ENCODE results near the gene PRRC2B.
"Not testable (repeated sequence)": the region's sequence is repeated elsewhere in the genome, so short reads cannot be mapped to it uniquely, and the experiment has no call there.

Gene PRRC2B

DNA sequence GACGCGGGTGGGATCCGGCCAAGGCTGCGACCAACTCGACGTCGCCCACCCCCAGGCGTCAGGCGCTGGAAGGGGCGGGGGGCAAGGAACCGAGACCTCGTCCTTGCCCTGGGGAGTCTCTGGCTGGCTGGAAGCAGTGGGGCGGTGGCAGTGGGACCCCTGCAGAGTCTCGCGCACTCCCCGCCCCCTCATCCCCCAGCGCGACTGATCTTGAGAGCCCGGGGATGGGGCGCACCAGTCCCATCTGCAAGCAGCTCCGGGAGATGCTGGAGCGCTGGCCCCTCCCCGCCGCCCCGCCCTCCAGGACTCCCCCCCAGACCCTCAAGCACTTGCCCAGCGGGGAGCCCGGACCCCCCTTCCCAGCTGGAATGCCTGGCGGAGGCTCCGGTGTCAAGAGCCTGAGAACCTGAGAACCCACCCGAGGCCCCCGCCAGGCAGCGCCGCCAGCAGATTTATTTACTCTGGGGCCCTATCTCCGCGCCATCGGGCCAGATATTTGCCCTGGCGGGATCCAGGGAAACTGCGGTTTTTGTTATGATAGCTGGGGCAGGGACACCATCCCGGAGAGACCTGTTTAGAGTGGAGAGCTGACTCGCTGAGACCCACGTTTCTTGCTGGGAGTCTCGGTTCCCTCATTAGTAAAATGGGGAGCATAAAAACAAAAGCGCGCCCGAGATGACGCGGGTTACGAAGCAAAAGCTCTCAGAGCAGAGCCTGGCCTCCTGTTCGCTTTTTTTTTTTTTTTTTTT, 152.6 kb downstream of the PRRC2B start:
- DNase-seq: peak; percentile 32

DNA sequence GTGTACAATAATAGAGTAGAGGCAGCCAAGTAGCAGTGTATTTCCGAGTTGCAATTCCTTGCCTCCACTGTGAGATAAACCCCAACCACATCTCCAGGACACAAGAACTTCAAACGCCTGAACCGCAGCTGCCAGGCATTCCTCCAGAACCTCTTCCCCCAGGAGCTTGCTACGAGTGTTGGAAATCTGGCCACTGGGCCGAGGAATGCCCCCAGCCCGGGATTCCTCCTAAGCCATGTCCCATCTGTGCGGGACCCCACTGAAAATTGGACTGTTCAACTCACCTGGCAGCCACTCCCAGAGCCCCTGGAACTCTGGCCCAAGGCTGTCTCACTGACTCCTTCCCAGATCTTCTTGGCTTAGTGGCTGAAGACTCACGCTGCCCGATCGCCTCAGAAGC, 155.3 kb downstream of the PRRC2B start:
- not testable (repeated sequence) for DNase-seq

All from NCI-H146 (cell line).